DND-41 (cell line): Measurements from ENCODE around the gene UGT2B7.

Experiments
- CTCF ChIP-seq: IDR thresholded peaks from 2 replicates; pipeline ENCODE4 v1.5.1; 2012; ENCODE audit warnings: borderline replicate concordance, low read length, moderate library complexity, mild to moderate bottlenecking; ENCODE audit not compliant: poor library complexity, severe bottlenecking; ENCODE audit errors: extremely low read depth
- EZH2 ChIP-seq: IDR thresholded peaks from 3 replicates; pipeline ENCODE4 v1.6.1; 2012; ENCODE audit warnings: borderline replicate concordance, low read depth, mild to moderate bottlenecking, moderate library complexity, low read length, inconsistent platforms; ENCODE audit not compliant: severe bottlenecking

- TF ChIP-seq CTCF (no peak), EZH2 (no peak)
These were observed 958 bp upstream of the UGT2B7 start for GRCh38 chr4:69095301-69095731.
